ENCODE data around the gene SIRPB2. TPM values are rescaled to one million over a fixed set of nuclear protein-coding genes. Genes with fewer than 3 reads are reported as not detected.
A peak's percentile ranks its signal among the peaks of the same experiment; 100 is the strongest.

The SIRPB2 gene
- total RNA-seq (not detected), polyA plus RNA-seq (under 1 TPM in 1 of 4 donors, not detected in 3; 0.10 TPM)

- Mint-ChIP-seq H3K36me3 (no peaks in the 10 kb centered on the region), H3K27me3 (peaks cover 88% of the 10 kb centered on the region), H3K27ac (no peak within 1 kb of the TSS), H3K4me3 (no peak within 1 kb of the TSS), H3K4me1 (no peaks in the 10 kb centered on the region), H3K9me3 (peaks cover 0 to 3% (median 0%) of the 10 kb centered on the region in 7 donors)
- Histone ChIP-seq H3K36me3 (ENCODE audit: control insufficient read depth, insufficient read depth, low read length) (no peaks in the 10 kb centered on the region), H3K4me1 (ENCODE audit: control insufficient read depth, insufficient read depth, low read length, poor library complexity, severe bottlenecking) (no peaks in the 10 kb centered on the region), H3K4me3 (ENCODE audit: low read depth, low read length) (no peak within 1 kb of the TSS), H3K27me3 (ENCODE audit: control insufficient read depth, insufficient read depth, low read length) (peaks cover 14% of the 10 kb centered on the region), H3K9me3 (ENCODE audit: control insufficient read depth in 2 of 2, low read length in 2 of 2) (no peaks in the 10 kb centered on the region), H3K27ac (ENCODE audit: insufficient read depth, low read length, poor library complexity, severe bottlenecking) (no peak within 1 kb of the TSS)
- DNase-seq = no peak
- no peak for ATAC-seq (ENCODE audit: low read depth in 2 of 2)
These were observed at the start of gene SIRPB2 for GRCh38 chr20:1491281-1491840. SIRPB2 (minus strand) TSS chr20:1491420; CDS start chr20:1491359, 61 bp downstream.

- Histone ChIP-seq H3K36me3 (ENCODE audit: control insufficient read depth, insufficient read depth, low read length) (no peaks in the 10 kb centered on the region), H3K9me3 (ENCODE audit: control insufficient read depth in 2 of 2, low read length in 2 of 2) (no peaks in the 10 kb centered on the region), H3K27me3 (ENCODE audit: control insufficient read depth, insufficient read depth, low read length) (no peaks in the 10 kb centered on the region), H3K4me1 (ENCODE audit: control insufficient read depth, insufficient read depth, low read length, poor library complexity, severe bottlenecking) (no peaks in the 10 kb centered on the region), H3K4me3 (ENCODE audit: low read depth, low read length) (no peak overlapping the region), H3K27ac (ENCODE audit: insufficient read depth, low read length, poor library complexity, severe bottlenecking) (no peak overlapping the region)
- no peak overlapping the region for H3K4me3 Mint-ChIP-seq
- DNase-seq (no peak), ATAC-seq (ENCODE audit: low read depth in 2 of 2) (no peak)
- H3K27ac Mint-ChIP-seq = no peak overlapping the region
- H3K27me3 Mint-ChIP-seq = peaks cover 16% of the 10 kb centered on the region
- H3K36me3 Mint-ChIP-seq = no peaks in the 10 kb centered on the region
- peaks cover 0 to 13% (median 2%) of the 10 kb centered on the region in 4 donors for H3K4me1 Mint-ChIP-seq
- peaks cover 0 to 14% (median 5%) of the 10 kb centered on the region in 7 donors for H3K9me3 Mint-ChIP-seq
These were observed 48.7 kb upstream of the SIRPB2 start for GRCh38 chr20:1539816-1540419.

GRCh38 chr20:1538655-1539054 is 47.4 kb upstream of the SIRPB2 start:
- Mint-ChIP-seq H3K4me1 (peaks cover 0 to 13% (median 2%) of the 10 kb centered on the region in 4 donors), H3K4me3 (no peak overlapping the region), H3K27ac (no peak overlapping the region), H3K27me3 (peaks cover 9% of the 10 kb centered on the region), H3K9me3 (peaks cover 0 to 12% (median 3%) of the 10 kb centered on the region in 7 donors), H3K36me3 (no peaks in the 10 kb centered on the region)
- Histone ChIP-seq H3K27ac (ENCODE audit: insufficient read depth, low read length, poor library complexity, severe bottlenecking) (no peak overlapping the region), H3K27me3 (ENCODE audit: control insufficient read depth, insufficient read depth, low read length) (no peaks in the 10 kb centered on the region), H3K36me3 (ENCODE audit: control insufficient read depth, insufficient read depth, low read length) (no peaks in the 10 kb centered on the region), H3K9me3 (ENCODE audit: control insufficient read depth in 2 of 2, low read length in 2 of 2) (no peaks in the 10 kb centered on the region), H3K4me1 (ENCODE audit: control insufficient read depth, insufficient read depth, low read length, poor library complexity, severe bottlenecking) (no peaks in the 10 kb centered on the region), H3K4me3 (ENCODE audit: low read depth, low read length) (no peak overlapping the region)
- ATAC-seq (ENCODE audit: low read depth in 2 of 2) = no peak
- no peak for DNase-seq

- peaks cover 0 to 8% (median 3%) of the 10 kb centered on the region in 7 donors for H3K9me3 Mint-ChIP-seq
- Histone ChIP-seq H3K27ac (ENCODE audit: insufficient read depth, low read length, poor library complexity, severe bottlenecking) (no peak overlapping the region), H3K27me3 (ENCODE audit: control insufficient read depth, insufficient read depth, low read length) (no peaks in the 10 kb centered on the region), H3K9me3 (ENCODE audit: control insufficient read depth in 2 of 2, low read length in 2 of 2) (no peaks in the 10 kb centered on the region), H3K4me3 (ENCODE audit: low read depth, low read length) (no peak overlapping the region), H3K36me3 (ENCODE audit: control insufficient read depth, insufficient read depth, low read length) (no peaks in the 10 kb centered on the region), H3K4me1 (ENCODE audit: control insufficient read depth, insufficient read depth, low read length, poor library complexity, severe bottlenecking) (no peaks in the 10 kb centered on the region)
- H3K27me3 Mint-ChIP-seq = peaks cover 5% of the 10 kb centered on the region
- peaks cover 0 to 13% (median 2%) of the 10 kb centered on the region in 4 donors for H3K4me1 Mint-ChIP-seq
- peak overlapping the region in 1 of 3 donors; percentile 32 for H3K27ac Mint-ChIP-seq
- H3K4me3 Mint-ChIP-seq = no peak overlapping the region
- H3K36me3 Mint-ChIP-seq = no peaks in the 10 kb centered on the region
- DNase-seq (no peak), ATAC-seq (ENCODE audit: low read depth in 2 of 2) (peak in 1 of 2 donors; percentile 28)
These were observed 46.5 kb upstream of the SIRPB2 start for GRCh38 chr20:1537731-1538058.

GRCh38 chr20:1536893-1537730 is 45.9 kb upstream of the SIRPB2 start:
- no peaks in the 10 kb centered on the region for H3K36me3 ChIP-seq (ENCODE audit: control insufficient read depth, insufficient read depth, low read length)
- H3K27me3 Mint-ChIP-seq = peaks cover 5% of the 10 kb centered on the region
- H3K4me1 Mint-ChIP-seq = peaks cover 0 to 13% (median 2%) of the 10 kb centered on the region in 4 donors
- no peaks in the 10 kb centered on the region for H3K27me3 ChIP-seq (ENCODE audit: control insufficient read depth, insufficient read depth, low read length)
- no peaks in the 10 kb centered on the region for H3K4me1 ChIP-seq (ENCODE audit: control insufficient read depth, insufficient read depth, low read length, poor library complexity, severe bottlenecking)
- no peaks in the 10 kb centered on the region for H3K9me3 ChIP-seq (ENCODE audit: control insufficient read depth in 2 of 2, low read length in 2 of 2)
- no peak overlapping the region for H3K4me3 Mint-ChIP-seq
- H3K27ac ChIP-seq (ENCODE audit: insufficient read depth, low read length, poor library complexity, severe bottlenecking) = no peak overlapping the region
- H3K4me3 ChIP-seq (ENCODE audit: low read depth, low read length) = no peak overlapping the region
- peak overlapping the region in 1 of 3 donors; percentile 34 for H3K27ac Mint-ChIP-seq
- H3K36me3 Mint-ChIP-seq = no peaks in the 10 kb centered on the region
- DNase-seq (no peak), ATAC-seq (ENCODE audit: low read depth in 2 of 2) (no peak)
- peaks cover 0 to 8% (median 1%) of the 10 kb centered on the region in 7 donors for H3K9me3 Mint-ChIP-seq

GRCh38 chr20:1535420-1536175 is 44.4 kb upstream of the SIRPB2 start:
- no peaks in the 10 kb centered on the region for H3K36me3 ChIP-seq (ENCODE audit: control insufficient read depth, insufficient read depth, low read length)
- Mint-ChIP-seq H3K27me3 (peaks cover 14% of the 10 kb centered on the region), H3K9me3 (peaks cover 0 to 2% (median 0%) of the 10 kb centered on the region in 7 donors), H3K27ac (no peak overlapping the region), H3K36me3 (no peaks in the 10 kb centered on the region), H3K4me1 (peaks cover 0 to 13% (median 2%) of the 10 kb centered on the region in 4 donors), H3K4me3 (no peak overlapping the region)
- no peaks in the 10 kb centered on the region for H3K4me1 ChIP-seq (ENCODE audit: control insufficient read depth, insufficient read depth, low read length, poor library complexity, severe bottlenecking)
- DNase-seq (no peak), ATAC-seq (ENCODE audit: low read depth in 2 of 2) (peak in 1 of 2 donors; percentile 29)
- H3K4me3 ChIP-seq (ENCODE audit: low read depth, low read length) = no peak overlapping the region
- no peaks in the 10 kb centered on the region for H3K9me3 ChIP-seq (ENCODE audit: control insufficient read depth in 2 of 2, low read length in 2 of 2)
- H3K27ac ChIP-seq (ENCODE audit: insufficient read depth, low read length, poor library complexity, severe bottlenecking) = no peak overlapping the region
- no peaks in the 10 kb centered on the region for H3K27me3 ChIP-seq (ENCODE audit: control insufficient read depth, insufficient read depth, low read length)

- no peaks in the 10 kb centered on the region for H3K4me1 ChIP-seq (ENCODE audit: control insufficient read depth, insufficient read depth, low read length, poor library complexity, severe bottlenecking)
These were observed 43.3 kb upstream of the SIRPB2 start for GRCh38 chr20:1534526-1534925.

More at GRCh38 chr20:1534526-1534925, 43.3 kb upstream of the SIRPB2 start:
- Histone ChIP-seq H3K27me3 (ENCODE audit: control insufficient read depth, insufficient read depth, low read length) (no peaks in the 10 kb centered on the region), H3K36me3 (ENCODE audit: control insufficient read depth, insufficient read depth, low read length) (no peaks in the 10 kb centered on the region), H3K27ac (ENCODE audit: insufficient read depth, low read length, poor library complexity, severe bottlenecking) (no peak overlapping the region), H3K4me3 (ENCODE audit: low read depth, low read length) (no peak overlapping the region), H3K9me3 (ENCODE audit: control insufficient read depth in 2 of 2, low read length in 2 of 2) (no peaks in the 10 kb centered on the region)
- ATAC-seq (ENCODE audit: low read depth in 2 of 2) (no peak), DNase-seq (no peak)
- no peak overlapping the region for H3K4me3 Mint-ChIP-seq
- peaks cover 0 to 13% (median 2%) of the 10 kb centered on the region in 4 donors for H3K4me1 Mint-ChIP-seq
- peaks cover 0 to 1% (median 0%) of the 10 kb centered on the region in 7 donors for H3K9me3 Mint-ChIP-seq
- H3K36me3 Mint-ChIP-seq = no peaks in the 10 kb centered on the region
- H3K27ac Mint-ChIP-seq = no peak overlapping the region
- H3K27me3 Mint-ChIP-seq = peaks cover 18% of the 10 kb centered on the region
